ENCODE data around the gene XPNPEP2.

XPNPEP2 gene

DNA sequence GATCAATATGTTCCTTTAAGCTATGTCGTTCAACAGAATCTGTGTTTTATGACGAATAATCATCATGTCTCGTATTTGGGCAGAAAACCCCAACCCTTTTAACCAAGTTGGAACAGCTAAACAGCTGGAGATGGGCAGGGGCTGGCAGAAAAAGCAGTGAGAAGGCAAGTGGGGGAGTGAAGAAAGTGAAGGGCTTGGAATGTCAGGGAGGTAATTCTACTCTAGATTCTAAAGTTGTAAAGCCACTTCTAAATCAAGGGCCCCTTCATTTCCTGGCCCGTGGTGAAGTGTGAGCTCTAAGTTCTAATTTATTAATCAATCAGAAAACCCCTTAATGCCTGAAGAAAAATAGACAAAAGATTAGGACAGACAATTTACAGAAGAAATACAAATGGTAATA is 61.4 kb downstream of the XPNPEP2 start:
- no peak for DNase-seq (ENCODE audit: low spot score)

- DNase-seq (ENCODE audit: low spot score): no peak
Observed at GRCh38 chrX:129802863-129803262, 64.1 kb downstream of the XPNPEP2 start.

DNA sequence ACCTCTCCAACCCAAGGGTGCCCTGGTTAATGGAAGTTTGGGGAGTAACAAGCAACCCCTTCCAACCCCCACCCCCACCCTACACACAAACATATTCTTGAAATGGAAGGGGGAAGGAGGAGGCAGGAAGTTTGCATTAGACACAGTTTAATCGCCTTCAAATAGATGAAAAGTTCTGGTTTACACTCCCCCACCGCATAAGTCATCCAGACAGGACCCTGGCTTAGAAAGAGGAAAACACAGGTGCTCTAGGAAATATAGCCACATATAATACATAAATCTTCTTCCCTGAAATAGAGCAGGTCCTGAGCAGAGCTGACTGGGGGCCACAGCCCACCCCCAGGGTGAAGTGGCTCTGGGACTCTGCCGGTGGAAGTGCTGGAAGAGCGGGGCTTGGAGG is 66.0 kb downstream of the XPNPEP2 start:
- no peak for DNase-seq (ENCODE audit: low spot score)

DNA sequence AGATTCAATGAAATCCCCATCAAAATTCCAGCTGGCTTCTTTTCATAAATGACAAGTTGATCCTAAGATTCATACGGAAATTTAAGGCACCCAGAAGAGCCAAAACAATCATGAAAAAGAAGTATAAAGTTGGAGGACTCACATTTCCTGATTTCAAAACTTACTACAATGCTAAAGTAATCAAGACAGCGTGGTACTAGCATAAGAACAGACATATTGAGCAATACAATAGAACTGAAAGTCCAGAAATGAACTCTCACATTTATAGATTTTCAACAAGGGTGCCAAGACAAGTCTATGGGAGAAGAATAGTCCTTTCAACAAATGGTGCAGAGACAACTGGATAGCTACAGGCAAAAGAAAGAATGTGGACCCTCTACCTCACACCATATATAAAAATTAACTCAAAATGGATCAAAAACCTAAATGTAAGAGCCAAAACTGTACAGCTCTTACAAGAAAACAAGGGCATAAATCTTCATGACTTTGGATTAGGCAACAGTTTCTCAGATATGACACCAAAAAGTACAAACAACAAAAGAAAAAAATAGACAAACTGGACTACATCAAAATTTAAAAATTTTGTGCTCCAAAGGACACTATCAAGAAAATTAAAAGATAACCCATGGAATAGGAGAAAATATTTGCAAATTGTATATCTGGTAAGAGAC is 69.5 kb downstream of the XPNPEP2 start:
- no peak for DNase-seq (ENCODE audit: low spot score)

GRCh38 chrX:129808829-129809796 is 70.3 kb downstream of the XPNPEP2 start:
- no peak for DNase-seq (ENCODE audit: low spot score)

GRCh38 chrX:129813662-129814368 is 75.0 kb downstream of the XPNPEP2 start:
- DNase-seq (ENCODE audit: low spot score): no peak

GRCh38 chrX:129818123-129818522 is 79.3 kb downstream of the XPNPEP2 start:
- DNase-seq (ENCODE audit: low spot score): no peak

Data from kidney capillary endothelial cell (primary cell).